GM18873 (cell line): ENCODE measurements around the gene CLIP4.
"Not testable (repeated sequence)": the region's sequence is repeated elsewhere in the genome, so short reads cannot be mapped to it uniquely, and the experiment has no call there.

Experiments
- ATAC-seq: cut with Tn5 transposase; IDR thresholded peaks from one replicate; pipeline ENCODE4 v1.9.1; 2021; ENCODE audit warnings: mild to moderate bottlenecking, moderate library complexity, moderate number of reproducible peaks; ENCODE audit not compliant: unreplicated experiment, low FRiP score

Gene CLIP4

DNA sequence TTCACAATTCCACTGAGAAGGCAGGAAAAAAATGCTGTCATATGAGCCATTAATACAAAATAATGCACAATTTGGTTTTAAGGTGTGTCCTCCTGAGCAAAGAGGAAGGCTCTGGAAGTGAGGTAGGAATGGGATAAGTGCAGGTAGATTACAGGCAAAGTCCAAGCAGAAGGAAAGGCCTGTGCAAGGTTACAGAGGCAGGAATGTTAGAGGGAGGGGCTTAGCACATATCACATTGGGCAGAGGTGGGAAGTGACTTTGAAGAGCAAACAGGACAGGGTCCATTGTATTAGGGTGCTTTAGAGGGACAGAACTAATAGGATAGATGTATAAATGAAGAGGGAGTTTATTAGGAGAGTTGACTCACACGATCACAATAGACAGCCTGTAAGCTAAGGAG lies 14.7 kb upstream of the CLIP4 start:
- no peak for ATAC-seq

GRCh38 chr2:29104688-29105087 lies 10.5 kb upstream of the CLIP4 start:
- ATAC-seq: no peak

GRCh38 chr2:29105375-29105774 lies 9.8 kb upstream of the CLIP4 start:
- no peak for ATAC-seq

- no peak for ATAC-seq
Observed at GRCh38 chr2:29106256-29106655, 9.0 kb upstream of the CLIP4 start.

DNA sequence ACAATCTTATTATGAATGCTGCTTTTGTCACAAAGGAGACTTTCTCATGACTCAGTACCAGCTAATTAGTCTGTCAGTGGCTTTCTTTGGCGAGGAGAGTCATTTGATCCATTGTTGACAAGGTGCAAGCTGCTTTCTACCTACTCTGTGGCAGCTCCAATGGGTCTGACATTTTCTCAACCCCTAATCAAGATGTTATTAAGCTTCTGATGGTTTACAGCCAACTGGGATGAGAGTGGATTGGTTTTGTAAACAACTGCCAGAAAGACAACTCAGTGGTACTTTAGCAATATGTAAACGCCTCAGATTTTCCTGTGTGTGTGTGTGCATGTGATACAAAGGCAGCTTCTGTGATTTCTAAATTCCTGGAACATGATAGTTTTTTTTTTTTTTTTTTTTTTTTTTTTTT lies 8.2 kb upstream of the CLIP4 start:
- ATAC-seq: no peak

- ATAC-seq: not testable (repeated sequence)
Observed at GRCh38 chr2:29107547-29107946, 7.7 kb upstream of the CLIP4 start.

- ATAC-seq: no peak
Observed at GRCh38 chr2:29108225-29108624, 7.0 kb upstream of the CLIP4 start.

- ATAC-seq: no peak
Observed at GRCh38 chr2:29109246-29109645, 6.0 kb upstream of the CLIP4 start.

GRCh38 chr2:29110916-29111535 lies 4.2 kb upstream of the CLIP4 start:
- peak; percentile 56 for ATAC-seq

DNA sequence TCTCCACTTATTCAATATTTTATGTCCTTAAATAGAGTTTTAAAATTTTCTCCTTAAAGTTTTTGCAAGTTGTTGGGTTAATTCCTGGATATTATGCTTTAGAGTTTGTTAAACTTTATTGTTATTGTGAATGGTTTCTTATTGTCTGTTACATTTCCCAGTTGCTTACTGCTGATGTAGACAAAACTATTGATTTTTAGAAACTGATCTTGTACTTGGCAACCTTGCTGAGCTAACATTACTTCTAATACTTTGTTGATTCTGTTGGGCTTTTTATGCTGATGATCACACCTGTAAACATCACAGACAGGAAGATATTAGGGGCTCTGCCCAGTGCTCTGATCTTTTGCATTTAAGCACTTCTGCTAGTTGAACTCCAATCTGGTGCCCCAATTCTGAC lies 2.8 kb upstream of the CLIP4 start:
- ATAC-seq: no peak

DNA sequence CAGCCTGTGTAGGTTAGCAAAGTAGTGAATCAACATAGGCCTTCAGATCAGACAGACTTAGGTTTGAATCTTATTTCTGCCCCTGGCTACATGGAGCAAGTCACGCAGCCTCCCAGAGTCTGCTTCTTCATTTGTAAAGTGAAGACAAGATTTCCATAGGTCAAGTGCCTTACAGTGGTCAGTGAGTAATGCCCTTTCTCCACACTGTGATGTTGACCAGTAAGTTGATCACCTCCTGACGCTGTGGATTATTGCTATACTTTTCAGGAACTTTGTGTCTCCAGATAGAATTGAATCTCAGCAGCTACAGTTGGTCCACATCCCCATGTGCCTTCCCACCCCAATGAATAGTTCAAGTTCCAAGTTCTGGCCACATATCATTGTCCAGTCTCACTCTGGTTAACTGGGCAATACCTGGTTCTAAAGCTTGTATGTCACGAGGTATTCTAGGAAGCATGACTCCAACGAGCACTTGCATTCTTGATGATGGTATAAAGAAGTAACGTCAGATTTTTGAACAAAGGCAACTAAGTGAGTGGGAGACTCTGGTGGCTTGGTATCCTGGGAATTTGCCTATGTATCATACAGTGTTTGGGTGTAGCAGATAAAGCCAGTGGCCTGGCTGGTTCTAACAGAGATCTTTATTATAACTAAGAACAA lies 2.1 kb upstream of the CLIP4 start:
- no peak for ATAC-seq

- no peak for ATAC-seq
Observed at GRCh38 chr2:29113891-29114321, 1.3 kb upstream of the CLIP4 start.

DNA sequence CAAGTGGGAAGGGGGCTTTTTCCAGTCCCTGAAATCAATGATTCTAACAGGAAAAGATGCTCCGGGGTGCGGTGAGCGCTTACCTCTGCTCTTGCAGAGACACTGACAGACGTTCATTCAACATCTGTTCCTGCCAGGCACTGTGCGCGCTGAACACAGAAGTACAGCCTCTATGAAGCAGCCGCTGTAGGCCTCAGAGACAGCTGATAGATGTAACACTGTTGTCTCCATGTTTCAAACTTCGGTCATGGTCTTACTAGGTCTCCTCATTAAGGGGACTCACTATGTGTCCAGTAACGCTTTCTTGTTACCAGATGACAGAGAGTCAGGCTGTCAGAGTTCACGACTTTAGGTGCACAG lies 649 bp upstream of the CLIP4 start:
- no peak for ATAC-seq

- ATAC-seq: no peak
Observed at GRCh38 chr2:29115797-29116781, 874 bp downstream of the CLIP4 start.

- ATAC-seq: no peak
Observed at GRCh38 chr2:29117636-29118303, 2.6 kb downstream of the CLIP4 start.

GRCh38 chr2:29119211-29119610 lies 4.0 kb downstream of the CLIP4 start:
- ATAC-seq: no peak

DNA sequence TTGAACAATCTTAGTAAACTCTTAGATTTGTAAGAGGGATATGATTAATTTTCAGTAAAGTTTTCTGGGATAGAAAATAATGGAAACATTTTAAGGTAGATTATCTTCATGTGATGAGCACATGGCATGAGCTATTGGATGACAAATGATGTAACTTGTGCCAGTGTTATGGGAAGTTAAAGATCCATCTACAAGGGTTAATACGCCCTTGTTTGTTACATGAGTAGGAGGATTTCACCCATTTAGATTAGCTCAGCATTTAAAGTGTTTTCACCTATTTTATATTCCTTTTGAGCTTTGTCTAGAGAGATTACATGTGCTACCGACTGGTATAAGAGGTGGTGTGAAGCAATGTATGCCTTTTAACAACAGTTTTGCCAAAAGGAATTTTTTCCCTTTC lies 5.6 kb downstream of the CLIP4 start:
- ATAC-seq: no peak

GRCh38 chr2:29123617-29124349 lies 8.6 kb downstream of the CLIP4 start:
- no peak for ATAC-seq

- no peak for ATAC-seq
Observed at GRCh38 chr2:29124504-29124903, 9.3 kb downstream of the CLIP4 start.
